ENCODE data around the gene KLHL35. TPM values are rescaled to one million over a fixed set of nuclear protein-coding genes. Genes with fewer than 3 reads are reported as not detected.
A peak's percentile ranks its signal among the peaks of the same experiment; 100 is the strongest.

Gene KLHL35
- total RNA-seq, 1 experiment from 2014 or later: 0.83 TPM

DNA sequence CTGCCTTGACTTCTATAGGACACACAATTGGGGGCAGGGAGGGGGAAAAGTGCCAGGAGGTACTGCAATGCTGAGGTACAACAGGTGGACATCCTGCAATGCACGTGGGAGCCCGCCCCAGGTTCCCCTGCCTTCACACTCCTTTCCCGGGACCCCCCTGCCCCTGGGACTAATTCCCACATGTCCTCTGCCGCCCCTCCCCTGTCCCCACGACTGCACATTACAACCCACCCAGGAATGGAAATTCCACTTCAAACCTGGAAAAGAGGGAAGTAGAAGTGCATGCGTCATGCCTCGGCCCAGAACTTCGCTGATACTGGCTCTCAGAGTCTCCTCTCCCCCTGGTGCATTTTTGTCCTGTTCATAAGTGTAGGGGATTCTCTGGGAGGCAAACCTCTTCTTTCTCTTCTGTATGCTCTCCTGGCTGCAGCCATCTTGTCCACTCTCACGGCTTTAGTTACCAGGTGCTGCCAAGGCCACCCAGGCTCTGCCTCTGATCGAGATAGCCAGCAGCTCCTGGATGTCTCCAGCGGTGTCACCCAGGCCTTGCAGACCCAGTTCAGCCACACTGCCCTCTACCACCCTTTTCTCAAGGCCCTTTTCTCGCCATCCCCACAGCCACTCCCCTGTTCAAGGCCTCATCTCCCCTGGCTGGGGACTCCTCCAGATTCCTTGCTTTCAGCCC is 49.1 kb upstream of the KLHL35 start:
- no peak overlapping the region for H3K4ac ChIP-seq (ENCODE audit: low read depth, low read length)
- Mint-ChIP-seq H3K9me3 (no peaks in the 10 kb centered on the region), H3K4me3 (no peak overlapping the region; a peak in 1 of 5 replicates), H3K4me1 (peaks cover 2 to 6% of the 10 kb centered on the region in 2 experiments; a peak in 2 of 4 replicates), H3K36me3 (ENCODE audit: insufficient read depth in 1 of 3, low read depth in 3 of 3) (no peaks in the 10 kb centered on the region), H3K27me3 (ENCODE audit: low read depth) (no peaks in the 10 kb centered on the region), H3K27ac (peak overlapping the region in 1 of 3 experiments; percentile 19; a peak in 2 of 7 replicates)
- H4K8ac ChIP-seq (replicated peaks; ENCODE audit: insufficient read length, low read depth, low read length): no peak overlapping the region
- H3K79me1 ChIP-seq (ENCODE audit: insufficient read depth, low read depth, low read length, poor library complexity, severe bottlenecking): no peaks in the 10 kb centered on the region
- H3K23me2 ChIP-seq (ENCODE audit: insufficient read length, low read depth, low read length, poor library complexity, severe bottlenecking): no peaks in the 10 kb centered on the region
- H3K14ac ChIP-seq (ENCODE audit: insufficient read depth, low read length): no peak overlapping the region
- no peak overlapping the region for H3K9ac ChIP-seq (ENCODE audit: extremely low read depth, insufficient read length, low read length)
- no peak overlapping the region for H2AK5ac ChIP-seq (ENCODE audit: insufficient read length, low read length)
- H2BK15ac ChIP-seq (ENCODE audit: low read depth, low read length): no peak overlapping the region
- H3K79me2 ChIP-seq (ENCODE audit: insufficient read depth, low read length): no peaks in the 10 kb centered on the region
- H2AFZ ChIP-seq (ENCODE audit: low read length): no peak overlapping the region
- no peak overlapping the region for H3K23ac ChIP-seq (ENCODE audit: insufficient read length, low read depth, low read length)
- H2BK120ac ChIP-seq (ENCODE audit: low read depth, low read length, poor library complexity, severe bottlenecking): no peak overlapping the region
- H4K20me1 ChIP-seq (ENCODE audit: control insufficient read depth, insufficient read depth, insufficient read length): no peaks in the 10 kb centered on the region
- H2BK5ac ChIP-seq (ENCODE audit: insufficient read length, low read length): no peak overlapping the region
- no peak overlapping the region for H3K18ac ChIP-seq (ENCODE audit: insufficient read length, low read depth, low read length)
- TF ChIP-seq, protein P1, sequence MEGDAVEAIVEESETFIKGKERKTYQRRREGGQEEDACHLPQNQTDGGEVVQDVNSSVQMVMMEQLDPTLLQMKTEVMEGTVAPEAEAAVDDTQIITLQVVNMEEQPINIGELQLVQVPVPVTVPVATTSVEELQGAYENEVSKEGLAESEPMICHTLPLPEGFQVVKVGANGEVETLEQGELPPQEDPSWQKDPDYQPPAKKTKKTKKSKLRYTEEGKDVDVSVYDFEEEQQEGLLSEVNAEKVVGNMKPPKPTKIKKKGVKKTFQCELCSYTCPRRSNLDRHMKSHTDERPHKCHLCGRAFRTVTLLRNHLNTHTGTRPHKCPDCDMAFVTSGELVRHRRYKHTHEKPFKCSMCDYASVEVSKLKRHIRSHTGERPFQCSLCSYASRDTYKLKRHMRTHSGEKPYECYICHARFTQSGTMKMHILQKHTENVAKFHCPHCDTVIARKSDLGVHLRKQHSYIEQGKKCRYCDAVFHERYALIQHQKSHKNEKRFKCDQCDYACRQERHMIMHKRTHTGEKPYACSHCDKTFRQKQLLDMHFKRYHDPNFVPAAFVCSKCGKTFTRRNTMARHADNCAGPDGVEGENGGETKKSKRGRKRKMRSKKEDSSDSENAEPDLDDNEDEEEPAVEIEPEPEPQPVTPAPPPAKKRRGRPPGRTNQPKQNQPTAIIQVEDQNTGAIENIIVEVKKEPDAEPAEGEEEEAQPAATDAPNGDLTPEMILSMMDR (conservative IDR thresholded peaks at IDR 0.05): no peak
- no peak overlapping the region for H3K4me2 ChIP-seq (ENCODE audit: insufficient read depth, insufficient read length, low read length)
- H2BK20ac ChIP-seq (ENCODE audit: low read depth, low read length, poor library complexity, severe bottlenecking): no peak overlapping the region
- H4K91ac ChIP-seq (ENCODE audit: insufficient read length, low read depth, low read length): no peak overlapping the region
- WGBS (ENCODE audit: extremely low coverage, insufficient read length, low lambda C conversion rate): no CpG with 5 or more reads among the region's 12 CpGs
- H3T11ph ChIP-seq (ENCODE audit: low read length): no peak overlapping the region
- H3K27me3 ChIP-seq (ENCODE audit: insufficient read depth, low read length): no peaks in the 10 kb centered on the region
- H2BK12ac ChIP-seq (ENCODE audit: insufficient read length, low read depth, low read length): no peak overlapping the region
- H3K4me1 ChIP-seq (ENCODE audit: insufficient read depth, low read length): no peaks in the 10 kb centered on the region
- H3K27ac ChIP-seq (ENCODE audit: insufficient read length, low read depth, low read length): no peak overlapping the region
- H3K56ac ChIP-seq (ENCODE audit: insufficient read length, low read depth, low read length): no peak overlapping the region
- no peaks in the 10 kb centered on the region for H3K9me3 ChIP-seq (ENCODE audit: control insufficient read depth, low read depth, low read length)
- no peak for DNase-seq
- H4K5ac ChIP-seq (ENCODE audit: insufficient read length, low read depth, low read length): no peak overlapping the region
